Frontal cortex (tissue), 4 donors: Measurements from ENCODE around the gene PALD1. TPM values are rescaled to one million over a fixed set of nuclear protein-coding genes. Genes with fewer than 3 reads are reported as not detected.
A peak's percentile ranks its signal among the peaks of the same experiment; 100 is the strongest.

ENCODE experiments used
- DNase-seq, 2 donors: peaks; one replicate each; pipeline ENCODE4 v3.0.0; 2012; ENCODE audit warnings: low spot score in 2 of 2
- FAIRE-seq: peaks from 2 replicates; lab custom pipeline; 2012; peaks lifted over from hg19 to GRCh38; lab: Jason Lieb, UNC
- total RNA-seq: library from RNA; depleted of rRNA; stranded (reverse); fragments of >200 nt; gene quantifications from one replicate; pipeline ENCODE4 v1.2.3, GENCODE V29; 2014
- donor health status: control.
- donor health status: control.
- donor health status: control.

The PALD1 gene
- total RNA-seq, 1 donor from 2014 or later: 6.9 TPM

DNA sequence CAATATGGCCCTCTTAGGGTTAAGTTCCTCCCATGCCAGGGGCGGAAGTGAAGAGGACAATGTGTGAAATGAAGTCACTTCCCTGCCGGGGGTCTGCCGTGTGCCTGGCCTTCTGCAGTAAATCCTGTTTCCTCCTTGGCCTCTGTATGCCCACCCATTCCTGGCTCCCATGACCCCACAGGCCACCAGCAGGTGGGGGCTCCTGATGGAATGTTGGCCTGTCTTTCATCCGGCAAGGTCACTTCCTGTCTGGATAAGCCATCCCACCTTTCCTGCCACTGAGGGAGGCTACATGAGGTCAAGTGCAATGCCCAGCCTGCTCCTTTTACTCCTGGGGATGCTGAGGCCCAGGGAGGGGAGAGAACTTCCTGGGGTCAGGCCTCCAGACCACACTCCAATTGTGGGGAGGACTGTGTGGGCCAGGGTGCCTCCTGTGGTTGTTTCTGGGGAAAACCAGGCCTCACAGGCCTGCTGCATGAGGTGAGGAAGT, 22.3 kb downstream of the PALD1 start:
- DNase-seq (no peak), FAIRE-seq (no peak)

DNA sequence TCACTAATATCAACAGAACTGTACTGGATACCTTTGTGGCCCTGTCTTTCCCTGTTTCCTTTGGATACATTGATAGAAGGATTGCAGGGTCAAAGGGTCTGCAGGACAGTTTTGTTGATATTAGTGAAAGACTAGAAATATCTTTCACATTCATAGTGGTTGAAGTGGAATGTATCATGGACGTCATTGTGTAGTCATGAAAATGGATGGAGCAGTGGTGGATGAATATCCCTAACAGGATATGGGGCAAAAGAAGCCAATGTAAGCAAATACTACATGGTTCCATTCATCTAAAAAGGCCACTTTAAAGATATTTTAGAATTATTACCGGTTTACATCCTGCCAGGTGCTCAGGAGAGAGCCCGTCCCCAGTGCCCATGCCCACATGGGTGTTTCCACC, 23.8 kb downstream of the PALD1 start:
- DNase-seq (no peak), FAIRE-seq (no peak)

DNA sequence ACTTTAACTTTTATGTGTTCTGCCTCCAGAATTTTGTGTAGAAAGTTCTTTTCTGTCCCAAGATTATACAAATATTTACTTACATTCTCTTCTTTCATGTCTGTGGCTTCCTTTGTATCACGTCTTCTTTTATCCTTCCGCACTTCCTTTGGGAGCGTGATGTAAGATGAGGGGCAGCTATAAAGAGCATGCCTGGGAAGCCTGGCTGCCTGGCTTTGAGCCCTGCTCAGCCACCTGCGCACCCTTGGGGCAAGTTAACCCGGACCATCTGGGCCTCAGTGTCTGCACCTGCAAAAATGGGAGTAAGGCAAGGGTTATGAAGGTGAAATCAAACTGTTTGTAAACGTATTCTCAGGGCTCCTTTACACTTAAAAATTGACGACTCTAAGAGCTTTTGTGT, 25.2 kb downstream of the PALD1 start:
- no peak for FAIRE-seq
- no peak for DNase-seq

DNA sequence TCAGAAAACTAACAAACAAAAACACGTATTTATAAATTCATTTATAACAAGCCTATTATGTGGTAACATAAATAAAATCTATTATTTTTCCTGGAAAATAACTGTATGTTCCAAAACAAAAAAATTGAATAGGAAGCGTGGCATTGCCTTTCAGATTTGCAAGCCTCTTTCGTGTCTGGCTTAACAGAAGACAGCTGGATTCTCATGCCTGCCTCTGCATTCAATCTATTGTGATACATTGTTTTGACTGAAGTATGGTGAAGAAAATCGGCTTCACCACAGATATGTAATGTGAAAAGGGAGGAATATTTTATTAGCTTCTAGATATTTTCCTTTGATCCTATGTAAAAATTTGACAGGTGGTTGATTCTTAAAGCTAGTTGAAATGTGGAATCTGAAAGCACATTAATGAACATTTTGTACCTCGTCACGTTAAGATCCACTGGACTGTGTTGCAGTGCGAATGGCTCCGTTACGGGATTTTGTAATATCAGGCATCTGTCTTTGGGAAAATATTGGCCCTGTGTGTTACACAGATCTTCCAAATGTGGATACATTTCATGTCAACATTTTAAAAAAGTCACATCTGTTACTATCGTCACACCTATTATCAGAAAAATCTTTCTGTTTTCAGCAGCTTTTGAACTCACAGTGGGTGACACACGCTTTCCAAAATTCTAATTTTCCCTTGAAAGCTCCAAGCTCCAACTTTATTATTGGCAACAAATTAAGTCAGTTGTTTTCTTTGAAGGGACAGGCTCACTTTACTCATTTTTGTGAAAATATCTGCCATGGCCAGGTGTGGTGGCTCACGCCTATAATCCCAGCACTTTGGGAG, 26.2 kb downstream of the PALD1 start:
- FAIRE-seq: no peak
- DNase-seq: no peak

DNA sequence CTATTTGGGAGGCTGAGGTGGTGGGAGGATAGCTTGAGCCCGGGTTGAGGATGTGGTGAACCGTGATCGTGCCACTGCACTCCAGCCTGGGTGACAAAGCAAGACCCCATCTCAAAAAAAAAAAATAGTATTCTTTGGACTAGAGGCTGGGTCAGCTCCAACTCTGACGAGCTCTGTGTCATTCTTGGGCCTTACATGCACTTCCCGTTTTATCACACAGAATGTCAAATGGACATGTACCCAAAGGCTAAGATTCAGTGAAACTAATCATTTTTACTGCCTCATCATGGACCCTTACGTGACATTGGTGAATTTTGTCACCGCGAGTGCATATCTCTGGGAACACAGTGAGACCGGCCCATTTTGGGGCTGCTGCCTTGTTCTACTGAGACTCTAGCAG, 27.3 kb downstream of the PALD1 start:
- DNase-seq (no peak), FAIRE-seq (no peak)

DNA sequence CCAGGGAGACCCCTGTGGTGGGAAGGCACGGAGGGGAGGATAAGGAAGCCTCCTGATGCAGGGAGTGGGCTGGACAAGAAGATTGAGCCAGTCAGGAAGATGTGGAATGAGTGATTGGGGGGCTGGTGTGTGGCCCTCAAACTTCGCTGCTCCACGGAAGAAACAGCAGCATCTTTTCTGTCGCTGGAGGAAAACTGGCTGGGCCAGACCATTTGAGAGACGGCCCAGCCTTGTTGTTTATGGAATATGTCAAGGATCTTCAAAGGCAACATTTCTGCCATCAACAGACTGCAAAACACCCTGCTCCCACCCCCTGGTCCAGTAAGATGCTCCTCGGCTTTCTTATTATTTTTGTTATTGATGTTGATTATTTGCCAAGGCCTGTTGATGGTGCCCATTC, 29.4 kb downstream of the PALD1 start:
- no peak for FAIRE-seq
- no peak for DNase-seq

DNA sequence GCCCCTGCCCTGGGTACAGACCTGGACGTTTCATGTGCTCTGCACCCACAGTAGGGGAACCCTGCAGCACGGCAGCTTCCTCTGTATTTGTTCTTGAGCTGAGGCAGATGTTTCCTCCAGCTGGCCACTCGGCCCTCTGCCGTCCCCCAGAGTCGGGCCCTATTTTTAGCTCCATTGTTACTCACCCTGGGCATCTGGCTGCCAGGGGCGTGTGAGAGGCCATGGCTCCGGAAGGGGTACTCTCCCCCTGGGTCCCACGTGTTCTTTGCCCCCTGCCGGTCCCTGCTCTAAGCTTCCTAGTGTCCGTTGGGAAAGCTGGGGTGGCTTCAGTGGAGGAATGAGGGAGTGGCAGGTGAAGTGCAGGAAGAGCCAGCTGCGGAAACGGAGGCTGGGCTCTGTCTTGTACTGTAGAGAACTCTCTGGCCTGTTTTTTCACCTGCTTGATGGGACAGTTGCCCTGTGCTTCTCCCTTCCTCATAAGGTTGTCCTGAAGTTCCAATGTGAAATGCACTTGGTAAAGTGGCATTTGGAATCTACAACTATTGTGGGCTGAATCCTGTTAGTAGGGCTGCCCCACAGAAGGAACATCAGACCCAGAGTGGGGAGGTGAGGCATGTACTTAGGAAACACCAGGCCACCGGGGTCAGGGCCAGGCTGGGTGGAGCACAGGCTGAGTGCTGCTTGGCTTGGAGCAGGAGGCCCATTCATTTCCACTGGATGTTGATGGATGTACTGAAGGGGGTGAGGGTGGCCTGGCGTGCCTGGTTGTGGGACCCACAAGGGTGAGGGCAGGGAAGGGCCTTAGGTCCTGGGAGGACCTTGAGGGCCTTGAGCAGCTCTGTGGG, 30.6 kb downstream of the PALD1 start:
- peak in 1 of 2 donors; percentile 54 for DNase-seq
- FAIRE-seq: no peak

DNA sequence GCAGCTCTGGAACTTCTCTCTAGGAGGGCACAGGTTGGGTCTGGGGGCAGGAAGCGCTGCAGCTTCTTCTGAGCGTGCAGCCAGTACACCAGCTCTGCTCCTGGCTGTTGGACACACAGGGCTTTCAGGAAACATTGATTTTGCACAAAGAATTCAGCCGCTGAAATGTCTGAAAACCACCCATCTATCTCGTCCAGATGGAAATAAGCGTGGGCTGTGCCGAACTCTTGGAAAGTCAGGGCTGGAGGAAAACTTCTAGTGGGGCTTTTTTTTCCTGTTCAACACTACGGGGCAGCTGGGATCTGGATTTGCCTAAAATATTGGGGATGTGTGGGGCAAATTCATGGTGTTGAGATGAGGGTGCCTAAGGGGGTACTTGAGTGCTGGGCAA, 31.2 kb downstream of the PALD1 start:
- no peak for DNase-seq
- FAIRE-seq: no peak

DNA sequence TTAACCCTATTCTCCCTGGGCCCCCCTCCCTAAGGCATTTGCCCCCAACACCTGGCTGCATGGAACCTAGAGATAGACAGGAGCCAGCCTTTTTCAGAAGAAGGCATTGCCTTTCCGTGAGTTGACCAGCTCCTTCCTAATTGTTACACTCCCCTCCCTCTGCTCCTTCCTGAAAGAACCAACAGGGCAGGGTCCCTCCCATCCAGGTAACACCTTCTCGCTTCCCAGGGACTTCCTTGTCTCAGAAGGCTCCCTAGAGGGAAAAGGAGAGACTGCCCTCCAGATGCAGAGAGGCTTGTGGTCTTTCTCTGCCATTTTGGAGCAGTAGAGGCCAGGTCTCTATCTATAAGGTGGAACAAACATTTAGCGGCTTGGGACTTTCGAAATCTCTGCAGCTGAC, 31.9 kb downstream of the PALD1 start:
- DNase-seq (no peak), FAIRE-seq (no peak)

DNA sequence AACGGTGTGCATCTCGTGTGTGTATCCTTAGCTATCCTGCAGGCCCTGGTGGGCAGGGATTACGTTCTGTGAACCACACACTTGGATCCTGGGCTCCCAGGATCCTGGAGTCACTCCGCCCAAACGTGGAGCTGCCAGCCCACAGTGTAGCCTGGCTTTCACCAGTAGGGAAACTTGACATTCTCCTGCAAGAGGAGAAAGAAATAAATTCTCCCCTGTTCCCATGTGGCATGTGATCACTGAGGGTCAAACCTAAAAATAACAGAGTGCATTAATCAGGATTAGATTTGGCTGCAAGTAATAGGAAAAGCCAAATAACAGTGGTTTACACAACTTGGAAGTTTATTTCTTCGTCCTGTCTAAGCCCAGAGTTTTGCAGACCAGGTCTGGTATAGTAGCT, 32.3 kb downstream of the PALD1 start:
- FAIRE-seq: no peak
- no peak for DNase-seq

DNA sequence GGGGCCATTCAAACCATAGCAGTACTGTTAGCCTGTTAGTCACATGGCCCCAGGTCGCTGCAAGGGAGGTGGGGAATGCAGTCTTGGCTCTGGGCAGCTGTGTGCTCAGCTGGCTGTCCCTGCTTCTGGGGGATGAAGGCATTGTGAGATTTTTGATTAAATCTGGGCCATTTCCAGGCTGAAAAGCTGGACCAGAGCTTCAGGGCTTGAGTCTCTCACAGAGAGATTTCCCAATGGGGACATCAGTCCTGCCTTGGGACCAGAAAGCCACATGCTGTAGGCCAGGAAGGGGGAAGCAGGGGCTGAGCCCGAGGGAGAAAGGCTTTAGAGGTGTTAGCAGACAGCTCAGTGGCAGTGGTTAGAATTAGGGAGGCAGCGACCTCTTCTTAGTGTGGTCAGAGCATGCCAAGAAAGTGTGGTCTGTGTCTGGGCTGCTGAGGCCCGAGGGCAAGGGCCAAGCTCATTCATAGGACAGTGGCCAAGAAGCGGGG, 33.6 kb downstream of the PALD1 start:
- FAIRE-seq (no peak), DNase-seq (no peak)

DNA sequence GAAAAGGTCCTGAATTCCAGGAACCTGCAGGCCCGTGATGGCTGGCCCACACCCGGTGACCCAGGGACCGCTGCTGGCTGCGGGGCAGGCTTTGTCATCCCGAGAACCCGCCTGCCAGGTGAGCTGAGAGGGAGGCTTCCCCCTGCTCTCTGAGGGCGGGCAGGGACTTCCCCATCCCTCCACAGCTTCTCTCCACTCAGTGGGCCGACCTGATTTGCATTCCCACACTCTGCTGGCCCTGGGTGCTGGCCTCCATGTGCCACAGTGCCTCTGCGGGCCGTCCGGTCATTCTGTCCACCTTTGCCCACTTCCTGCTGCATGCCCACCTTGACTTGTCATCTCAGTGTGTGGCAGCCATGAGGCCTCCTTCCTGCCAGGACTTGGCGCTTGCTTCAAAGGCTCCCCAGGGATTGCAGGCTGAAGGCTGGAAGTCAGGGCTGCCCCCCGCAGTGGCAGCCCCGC, 35.3 kb downstream of the PALD1 start:
- no peak for DNase-seq
- FAIRE-seq: no peak

DNA sequence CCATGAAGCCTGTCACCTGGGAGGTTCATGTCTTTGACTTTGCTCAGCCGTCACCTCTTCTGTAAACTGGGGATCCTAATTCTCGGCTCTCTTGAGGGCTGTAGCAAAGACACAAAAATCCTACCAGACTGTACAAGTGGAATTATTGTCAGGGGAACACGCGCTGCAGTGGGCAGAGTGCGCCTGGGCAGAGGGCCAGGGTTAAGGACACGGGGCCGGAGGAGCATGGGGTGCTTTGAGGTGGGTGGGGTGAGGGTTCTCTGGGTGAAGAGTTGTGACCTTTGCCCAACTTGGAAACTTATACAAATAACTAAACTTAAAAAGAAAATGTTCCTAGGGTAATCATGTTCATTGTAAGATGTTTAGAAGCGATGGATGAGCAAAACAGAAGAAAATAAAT, 36.0 kb downstream of the PALD1 start:
- no peak for DNase-seq
- FAIRE-seq: no peak

DNA sequence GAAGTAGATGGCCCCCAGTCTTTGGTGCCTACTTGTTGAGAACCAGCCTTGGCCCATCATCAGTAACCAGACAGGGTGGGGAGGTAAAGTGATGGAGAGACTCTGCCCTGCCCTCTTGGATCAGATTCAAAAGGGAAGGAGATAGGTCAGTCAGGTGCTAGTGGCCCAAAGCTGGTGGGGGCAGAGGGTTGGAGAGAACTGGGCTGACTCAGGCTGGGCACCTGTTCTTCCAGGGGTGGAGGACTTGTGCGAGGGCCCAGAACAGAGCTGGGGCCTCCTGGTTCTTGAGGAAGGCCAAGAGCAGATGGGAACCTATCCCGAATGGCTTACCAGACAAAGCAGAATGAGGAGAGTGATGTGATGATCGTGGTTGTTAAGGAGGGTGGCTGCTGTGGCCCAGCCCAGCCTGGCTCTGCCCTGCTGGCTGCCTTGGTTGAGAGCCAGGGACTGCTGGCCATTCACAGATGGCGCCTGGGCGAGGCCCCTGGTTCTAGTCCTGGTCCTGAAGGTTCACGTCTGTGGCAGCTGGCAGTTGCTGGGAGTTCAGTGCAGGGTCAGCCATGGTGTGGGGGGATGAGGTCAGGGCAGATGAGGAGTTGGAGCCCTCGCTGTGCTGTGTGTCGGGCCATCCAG, 36.6 kb downstream of the PALD1 start:
- no peak for FAIRE-seq
- no peak for DNase-seq

DNA sequence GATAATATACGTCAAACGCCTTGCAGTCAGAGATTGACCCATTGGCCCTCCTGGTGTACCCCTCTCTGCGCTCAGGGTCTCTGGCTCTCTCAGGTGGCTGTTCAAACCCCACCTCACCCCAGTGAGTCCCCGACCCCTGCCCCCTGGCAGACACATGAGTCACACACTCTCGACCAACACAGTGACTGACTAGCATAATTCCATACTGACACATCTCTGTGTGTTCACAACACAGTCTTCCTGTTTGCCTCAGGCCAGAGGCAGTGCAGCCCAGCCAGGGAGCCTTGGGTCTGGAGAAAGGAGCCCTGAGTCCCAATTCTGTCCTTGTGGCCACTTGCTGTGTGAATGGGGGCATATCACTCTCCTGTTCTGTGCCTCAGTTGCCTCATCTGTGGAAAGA, 40.1 kb downstream of the PALD1 start:
- FAIRE-seq (no peak), DNase-seq (no peak)

DNA sequence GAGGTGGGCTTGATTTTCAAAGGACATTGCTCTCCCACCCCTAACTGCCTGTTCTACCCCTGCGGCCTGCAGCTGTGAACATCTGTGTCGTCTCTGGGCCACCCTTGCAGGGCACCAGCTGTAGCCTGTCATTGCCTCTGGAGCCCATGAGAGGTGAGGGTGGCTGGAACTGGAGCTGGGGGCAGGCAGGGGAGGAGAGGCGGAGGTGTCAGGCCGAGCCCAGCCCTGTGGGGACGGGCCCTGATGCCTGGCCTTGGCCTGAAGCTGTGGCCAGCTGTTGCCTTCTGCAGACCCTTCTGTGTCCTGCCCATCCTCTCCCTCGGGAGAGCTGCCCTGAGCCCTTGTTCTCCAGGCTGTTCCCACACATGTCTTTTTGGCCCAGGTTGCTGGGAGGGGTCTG, 44.5 kb downstream of the PALD1 start:
- DNase-seq: no peak
- FAIRE-seq: no peak

DNA sequence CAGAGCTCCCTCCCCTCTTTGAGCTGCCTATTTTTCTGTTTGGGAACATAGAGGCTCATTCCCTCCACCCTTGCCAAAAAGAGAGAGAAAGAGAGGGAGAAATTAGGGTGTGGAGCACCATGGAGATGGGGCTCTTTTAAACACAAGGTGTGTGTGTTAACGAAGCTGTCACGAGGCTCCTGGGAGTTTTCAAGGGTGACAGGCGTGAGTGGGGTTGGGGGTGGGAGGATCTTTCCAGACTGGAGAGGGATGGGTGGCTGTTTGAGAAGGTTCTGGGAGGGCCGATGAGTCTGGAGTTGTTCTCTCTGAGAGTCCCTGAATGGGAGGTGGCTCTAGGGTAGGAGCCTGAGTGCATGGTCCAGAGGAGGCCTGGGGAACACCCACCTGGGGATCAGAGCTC, 45.0 kb downstream of the PALD1 start:
- DNase-seq (no peak), FAIRE-seq (no peak)

DNA sequence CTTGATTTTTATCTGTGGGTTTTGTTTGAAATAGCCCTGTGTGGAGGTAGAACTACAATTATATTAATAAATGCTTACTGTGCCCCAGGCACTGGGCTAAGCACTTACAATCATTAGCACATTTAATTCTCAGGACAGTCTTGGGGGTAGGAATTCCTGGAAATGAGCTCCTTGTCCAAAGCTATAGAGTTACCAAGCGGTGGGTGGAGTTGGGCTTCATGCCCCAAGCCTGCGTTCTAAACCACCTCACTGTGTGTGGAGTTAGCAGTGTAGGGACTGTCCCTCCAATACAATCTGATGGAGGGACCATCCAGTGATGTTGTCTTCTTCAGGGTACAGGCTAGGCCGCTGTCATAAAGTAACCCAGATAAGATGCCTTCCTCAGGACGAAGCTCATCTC, 49.7 kb downstream of the PALD1 start:
- DNase-seq (no peak), FAIRE-seq (no peak)

DNA sequence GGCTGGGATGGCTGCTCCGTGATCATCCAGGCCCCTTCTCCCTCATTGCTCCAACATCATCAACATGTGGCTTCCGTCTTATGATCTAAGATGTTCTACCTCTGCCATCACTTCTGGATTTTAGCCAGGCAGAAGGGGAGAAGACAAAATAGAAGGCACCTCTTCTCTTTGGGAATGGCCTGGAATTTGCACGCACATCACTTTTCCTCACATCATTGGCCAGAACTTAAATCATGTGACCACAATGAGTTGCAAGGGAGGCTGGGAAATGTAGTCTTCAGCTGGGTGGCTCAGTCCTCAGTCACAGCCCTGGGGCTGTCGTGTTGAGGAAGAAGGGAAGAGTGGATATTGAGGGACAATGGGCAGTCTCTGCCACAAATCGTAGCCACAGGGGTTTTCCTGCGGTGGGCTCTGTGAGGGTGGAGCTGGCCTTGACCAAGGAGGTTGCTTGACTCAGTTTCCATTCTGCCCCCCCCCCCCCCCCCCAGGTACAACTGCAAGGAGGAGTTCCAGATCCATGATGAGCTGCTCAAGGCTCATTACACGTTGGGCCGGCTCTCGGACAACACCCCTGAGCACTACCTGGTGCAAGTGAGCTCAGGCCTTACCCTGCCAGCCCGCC, 50.3 kb downstream of the PALD1 start:
- FAIRE-seq (no peak), DNase-seq (no peak)

DNA sequence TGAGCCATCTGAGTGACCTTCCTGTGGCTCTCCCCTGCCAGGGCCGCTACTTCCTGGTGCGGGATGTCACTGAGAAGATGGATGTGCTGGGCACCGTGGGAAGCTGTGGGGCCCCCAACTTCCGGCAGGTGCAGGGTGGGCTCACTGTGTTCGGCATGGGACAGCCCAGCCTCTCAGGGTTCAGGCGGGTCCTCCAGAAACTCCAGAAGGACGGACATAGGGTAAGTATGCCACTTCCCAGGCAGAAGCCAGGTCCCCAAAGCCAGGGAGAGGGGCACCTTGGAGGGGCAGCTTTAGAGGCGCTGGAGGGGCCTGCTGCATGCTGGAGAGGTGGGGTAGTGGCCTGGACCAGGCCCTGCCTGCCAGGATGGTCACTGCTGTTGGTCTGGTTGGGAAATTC, 51.3 kb downstream of the PALD1 start:
- FAIRE-seq (no peak), DNase-seq (no peak)
